ENCODE results near the gene ZNF467. TPM values are rescaled to one million over a fixed set of nuclear protein-coding genes. Genes with fewer than 3 reads are reported as not detected.

ZNF467 gene
- total and polyA plus RNA-seq, 12 donors: 2.2 to 10.5 (median 4.7) TPM

DNA sequence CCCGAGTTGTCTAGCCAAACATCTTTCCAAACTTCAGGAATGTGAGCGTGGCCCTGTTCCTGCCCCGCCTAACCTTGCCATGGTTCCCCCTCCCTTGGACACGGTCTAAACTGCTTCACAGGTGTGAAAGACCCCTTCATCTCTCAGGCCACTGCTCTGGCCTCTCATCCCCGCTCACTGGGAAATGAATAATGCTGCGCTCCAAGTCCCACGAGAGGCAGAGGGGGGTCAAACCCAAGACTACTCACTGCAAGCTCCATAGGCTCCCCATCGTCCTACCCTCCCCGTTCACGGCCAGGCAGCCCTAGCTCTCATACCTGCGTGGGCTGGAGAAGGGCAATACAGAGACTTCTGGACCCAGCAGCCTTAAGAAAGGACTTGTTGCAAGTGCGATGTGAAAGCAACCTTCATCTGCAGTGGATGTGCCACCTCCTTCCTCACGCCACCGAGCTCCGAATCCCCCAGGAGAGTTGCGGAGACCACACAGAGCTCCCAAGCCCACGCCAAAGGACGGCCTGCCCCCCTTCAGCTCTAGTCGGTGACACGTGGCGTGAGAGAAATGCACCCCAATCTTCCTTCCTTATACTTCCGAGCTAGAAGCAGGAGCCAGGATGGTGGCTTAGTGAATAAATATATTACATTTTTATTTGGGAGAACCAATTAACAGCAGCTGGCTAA, 9.7 kb downstream of the ZNF467 start:
- no peak overlapping the region for H3K27ac ChIP-seq
- H3K27me3 ChIP-seq: peaks cover 4 to 49% (median 26%) of the 10 kb centered on the region in 7 donors
- no peak for DNase-seq
- intact Hi-C loops (cut with DNase I): no loop called here
- no peak overlapping the region for H3K4me3 ChIP-seq
- no peaks in the 10 kb centered on the region for H3K9me3 ChIP-seq
- H3K36me3 ChIP-seq: peaks cover 0 to 42% (median 0%) of the 10 kb centered on the region in 9 donors
- H3K4me1 ChIP-seq: peaks cover 0 to 16% (median 0%) of the 10 kb centered on the region in 9 donors
- WGBS, 2 donors: 74 to 79% methylated on average over 22 of the region's 22 CpGs
- no peak for ATAC-seq
- TF ChIP-seq, protein P1, sequence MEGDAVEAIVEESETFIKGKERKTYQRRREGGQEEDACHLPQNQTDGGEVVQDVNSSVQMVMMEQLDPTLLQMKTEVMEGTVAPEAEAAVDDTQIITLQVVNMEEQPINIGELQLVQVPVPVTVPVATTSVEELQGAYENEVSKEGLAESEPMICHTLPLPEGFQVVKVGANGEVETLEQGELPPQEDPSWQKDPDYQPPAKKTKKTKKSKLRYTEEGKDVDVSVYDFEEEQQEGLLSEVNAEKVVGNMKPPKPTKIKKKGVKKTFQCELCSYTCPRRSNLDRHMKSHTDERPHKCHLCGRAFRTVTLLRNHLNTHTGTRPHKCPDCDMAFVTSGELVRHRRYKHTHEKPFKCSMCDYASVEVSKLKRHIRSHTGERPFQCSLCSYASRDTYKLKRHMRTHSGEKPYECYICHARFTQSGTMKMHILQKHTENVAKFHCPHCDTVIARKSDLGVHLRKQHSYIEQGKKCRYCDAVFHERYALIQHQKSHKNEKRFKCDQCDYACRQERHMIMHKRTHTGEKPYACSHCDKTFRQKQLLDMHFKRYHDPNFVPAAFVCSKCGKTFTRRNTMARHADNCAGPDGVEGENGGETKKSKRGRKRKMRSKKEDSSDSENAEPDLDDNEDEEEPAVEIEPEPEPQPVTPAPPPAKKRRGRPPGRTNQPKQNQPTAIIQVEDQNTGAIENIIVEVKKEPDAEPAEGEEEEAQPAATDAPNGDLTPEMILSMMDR (IDR thresholded peaks at IDR 0.05): no peak

DNA sequence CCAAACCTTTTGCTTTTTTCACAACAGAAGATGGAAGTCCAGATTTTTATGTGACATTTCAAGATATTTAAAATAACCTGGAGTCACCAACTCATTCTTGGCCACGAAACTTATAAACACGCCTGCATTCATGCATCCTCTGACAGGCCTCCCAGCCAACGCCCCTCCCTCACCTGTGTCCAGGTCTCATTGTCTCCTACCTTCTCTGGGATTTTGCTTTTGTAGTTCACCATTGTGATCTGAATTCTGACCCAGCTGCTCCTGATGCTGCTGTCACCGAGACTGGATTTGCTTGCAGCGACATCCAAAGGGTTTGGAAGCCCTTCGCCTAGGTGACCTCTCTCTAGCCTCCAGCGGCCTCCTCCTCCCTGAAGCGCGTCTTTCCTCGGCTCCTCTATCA, 10.8 kb downstream of the ZNF467 start:
- Histone ChIP-seq H3K4me1 (peaks cover 0 to 16% (median 0%) of the 10 kb centered on the region in 9 donors), H3K36me3 (peaks cover 0 to 31% (median 0%) of the 10 kb centered on the region in 9 donors), H3K9me3 (no peaks in the 10 kb centered on the region), H3K27me3 (peaks cover 4 to 44% (median 26%) of the 10 kb centered on the region in 7 donors), H3K4me3 (no peak overlapping the region), H3K27ac (no peak overlapping the region)
- 89 to 92% methylated on average over 10 of the region's 10 CpGs for WGBS, 2 donors
- ATAC-seq: no peak
- DNase-seq: no peak
- TF ChIP-seq, protein P1 (IDR thresholded peaks at IDR 0.05): no peak
- intact Hi-C loops (cut with DNase I): no loop called here

DNA sequence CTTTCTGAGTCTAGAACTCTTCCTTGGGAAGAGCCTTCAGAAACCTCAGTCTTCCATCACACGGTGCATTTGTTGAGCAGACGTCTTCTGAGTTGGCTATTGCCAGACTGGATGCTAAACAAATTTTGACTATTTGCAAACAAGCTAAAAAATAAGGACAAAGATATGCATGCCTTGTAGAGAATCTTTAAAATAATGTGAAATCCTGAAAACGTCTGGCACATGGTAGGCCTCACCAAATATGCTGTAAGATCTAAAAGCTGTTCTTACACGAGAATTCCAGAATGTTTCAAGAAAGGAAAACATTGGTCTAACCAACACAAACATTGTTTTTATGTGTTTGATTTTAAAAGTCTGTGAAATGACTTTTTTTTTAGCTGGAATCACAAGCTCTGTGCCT, 11.3 kb downstream of the ZNF467 start:
- Histone ChIP-seq H3K4me3 (no peak overlapping the region), H3K36me3 (peaks cover 0 to 25% (median 0%) of the 10 kb centered on the region in 9 donors), H3K9me3 (no peaks in the 10 kb centered on the region), H3K27me3 (peaks cover 4 to 40% (median 26%) of the 10 kb centered on the region in 7 donors), H3K4me1 (peaks cover 0 to 16% (median 0%) of the 10 kb centered on the region in 9 donors), H3K27ac (no peak overlapping the region)
- ATAC-seq (no peak), DNase-seq (no peak)
- 86 to 88% methylated on average over 4 of the region's 4 CpGs for WGBS, 2 donors
- intact Hi-C loops (cut with DNase I): no loop called here
- TF ChIP-seq, protein P1 (IDR thresholded peaks at IDR 0.05): no peak

DNA sequence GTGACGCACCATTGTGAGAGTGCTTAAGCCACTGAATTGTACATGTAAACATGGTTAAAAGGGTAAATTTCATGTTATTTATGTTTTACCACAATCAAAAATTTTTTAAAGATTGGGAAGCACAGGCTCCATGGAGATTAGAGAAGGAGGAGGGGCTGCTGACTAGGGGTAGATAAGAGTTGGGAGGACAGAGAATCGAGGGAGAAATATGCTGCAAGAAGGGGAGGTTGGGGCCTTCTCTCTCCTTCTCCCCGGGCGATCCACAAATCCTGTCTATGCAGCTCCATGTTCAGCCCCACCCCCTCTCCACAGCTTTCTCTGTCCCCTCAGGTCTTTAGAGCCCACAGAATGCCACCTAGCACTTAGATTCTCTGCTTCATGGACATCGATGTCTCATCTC, 12.1 kb downstream of the ZNF467 start:
- TF ChIP-seq, protein P1 (IDR thresholded peaks at IDR 0.05): no peak
- no peak overlapping the region for H3K4me3 ChIP-seq
- H3K36me3 ChIP-seq: peaks cover 0 to 22% (median 0%) of the 10 kb centered on the region in 9 donors
- H3K27ac ChIP-seq: no peak overlapping the region
- 63 to 71% methylated on average over 5 of the region's 5 CpGs for WGBS, 2 donors
- no peak for DNase-seq
- H3K4me1 ChIP-seq: peaks cover 0 to 16% (median 0%) of the 10 kb centered on the region in 9 donors
- no peaks in the 10 kb centered on the region for H3K9me3 ChIP-seq
- H3K27me3 ChIP-seq: peaks cover 4 to 32% (median 21%) of the 10 kb centered on the region in 7 donors
- ATAC-seq: no peak
- intact Hi-C loops (cut with DNase I): no loop called here
